ENCODE data around the gene PTPRE. TPM values are rescaled to one million over a fixed set of nuclear protein-coding genes. Genes with fewer than 3 reads are reported as not detected.

The PTPRE gene
- total and polyA plus RNA-seq, 4 experiments from 2014 or later: 6.5 to 27.6 (median 18.9) TPM

- CTCF ChIA-PET (ENCODE audit: partially characterized antibody): no interaction called here
- H3K36me3 Mint-ChIP-seq: no peaks in the 10 kb centered on the region
- H3K27me3 ChIP-seq (ENCODE audit: insufficient read depth, low read length): no peaks in the 10 kb centered on the region
- H3K27ac ChIP-seq (ENCODE audit: low read depth, low read length): no peak overlapping the region
- H3K36me3 ChIP-seq (ENCODE audit: insufficient read depth, low read length): no peaks in the 10 kb centered on the region
- H3K4me3 Mint-ChIP-seq: no peak overlapping the region
- H3K27me3 Mint-ChIP-seq: peaks cover 3 to 4% of the 10 kb centered on the region in 2 donors
- no peaks in the 10 kb centered on the region for H3K9me3 ChIP-seq (ENCODE audit: control insufficient read depth in 1 of 2, low read length in 2 of 2)
- peaks cover 14 to 21% (median 17%) of the 10 kb centered on the region in 4 donors for H3K4me1 Mint-ChIP-seq
- H3K4me3 ChIP-seq (ENCODE audit: low read length in 2 of 2): no peak overlapping the region
- POLR2A ChIA-PET (ENCODE audit: partially characterized antibody): no interaction called here
- intact Hi-C loops (cut with micrococcal nuclease): no loop called here
- H3K27ac Mint-ChIP-seq: no peak overlapping the region
- DNase-seq: no peak
- no peaks in the 10 kb centered on the region for H3K9me3 Mint-ChIP-seq
- peaks cover 13% of the 10 kb centered on the region for H3K4me1 ChIP-seq (ENCODE audit: insufficient read depth, low read length)
Measured at GRCh38 chr10:127949831-127950230, 42.9 kb downstream of the PTPRE start.

- no peak for DNase-seq
- Mint-ChIP-seq H3K4me3 (peak overlapping the region in 1 of 8 donors; percentile 23), H3K9me3 (peaks cover 0 to 11% (median 3%) of the 10 kb centered on the region in 8 donors), H3K27me3 (peaks cover 3 to 4% of the 10 kb centered on the region in 2 donors), H3K36me3 (no peaks in the 10 kb centered on the region), H3K27ac (no peak overlapping the region), H3K4me1 (peaks cover 0 to 4% (median 3%) of the 10 kb centered on the region in 4 donors)
- no peaks in the 10 kb centered on the region for H3K27me3 ChIP-seq (ENCODE audit: insufficient read depth, low read length)
- no peaks in the 10 kb centered on the region for H3K9me3 ChIP-seq (ENCODE audit: control insufficient read depth in 1 of 2, low read length in 2 of 2)
- no peak overlapping the region for H3K4me3 ChIP-seq (ENCODE audit: low read length in 2 of 2)
- H3K36me3 ChIP-seq (ENCODE audit: insufficient read depth, low read length): no peaks in the 10 kb centered on the region
- H3K27ac ChIP-seq (ENCODE audit: low read depth, low read length): no peak overlapping the region
- intact Hi-C loops (cut with micrococcal nuclease): no loop called here
- ChIA-PET POLR2A (ENCODE audit: partially characterized antibody) (no interaction called here), CTCF (ENCODE audit: partially characterized antibody) (no interaction called here)
- H3K4me1 ChIP-seq (ENCODE audit: insufficient read depth, low read length): no peaks in the 10 kb centered on the region
Measured at GRCh38 chr10:127951861-127952574, 45.1 kb downstream of the PTPRE start.

GRCh38 chr10:127952575-127952869 lies 45.6 kb downstream of the PTPRE start:
- Mint-ChIP-seq H3K9me3 (peaks cover 0 to 11% (median 3%) of the 10 kb centered on the region in 8 donors), H3K4me1 (peaks cover 0 to 4% (median under 1%) of the 10 kb centered on the region in 4 donors), H3K27ac (no peak overlapping the region), H3K4me3 (no peak overlapping the region), H3K36me3 (no peaks in the 10 kb centered on the region), H3K27me3 (peaks cover 3 to 4% of the 10 kb centered on the region in 2 donors)
- CTCF ChIA-PET (ENCODE audit: partially characterized antibody): no interaction called here
- no peaks in the 10 kb centered on the region for H3K36me3 ChIP-seq (ENCODE audit: insufficient read depth, low read length)
- POLR2A ChIA-PET (ENCODE audit: partially characterized antibody): no interaction called here
- DNase-seq: no peak
- intact Hi-C loops (cut with micrococcal nuclease): no loop called here
- H3K9me3 ChIP-seq (ENCODE audit: control insufficient read depth in 1 of 2, low read length in 2 of 2): no peaks in the 10 kb centered on the region
- no peaks in the 10 kb centered on the region for H3K27me3 ChIP-seq (ENCODE audit: insufficient read depth, low read length)
- H3K4me1 ChIP-seq (ENCODE audit: insufficient read depth, low read length): no peaks in the 10 kb centered on the region
- no peak overlapping the region for H3K4me3 ChIP-seq (ENCODE audit: low read length in 2 of 2)
- no peak overlapping the region for H3K27ac ChIP-seq (ENCODE audit: low read depth, low read length)

- peaks cover 3 to 4% of the 10 kb centered on the region in 2 donors for H3K27me3 Mint-ChIP-seq
- no peak overlapping the region for H3K4me3 Mint-ChIP-seq
- POLR2A ChIA-PET (ENCODE audit: partially characterized antibody): no interaction called here
- CTCF ChIA-PET (ENCODE audit: partially characterized antibody): no interaction called here
- Histone ChIP-seq H3K27me3 (ENCODE audit: insufficient read depth, low read length) (no peaks in the 10 kb centered on the region), H3K27ac (ENCODE audit: low read depth, low read length) (no peak overlapping the region), H3K4me3 (ENCODE audit: low read length in 2 of 2) (no peak overlapping the region), H3K36me3 (ENCODE audit: insufficient read depth, low read length) (no peaks in the 10 kb centered on the region), H3K9me3 (ENCODE audit: control insufficient read depth in 1 of 2, low read length in 2 of 2) (no peaks in the 10 kb centered on the region), H3K4me1 (ENCODE audit: insufficient read depth, low read length) (no peaks in the 10 kb centered on the region)
- intact Hi-C loops (cut with micrococcal nuclease): no loop called here
- H3K4me1 Mint-ChIP-seq: peaks cover 0 to 4% (median 0%) of the 10 kb centered on the region in 4 donors
- H3K27ac Mint-ChIP-seq: no peak overlapping the region
- no peak for DNase-seq
- H3K36me3 Mint-ChIP-seq: no peaks in the 10 kb centered on the region
- H3K9me3 Mint-ChIP-seq: peaks cover 0 to 11% (median 3%) of the 10 kb centered on the region in 8 donors
Measured at GRCh38 chr10:127952918-127953317, 46.0 kb downstream of the PTPRE start.

- Mint-ChIP-seq H3K9me3 (peaks cover 0 to 11% (median 3%) of the 10 kb centered on the region in 8 donors), H3K27ac (no peak overlapping the region), H3K4me3 (no peak overlapping the region), H3K27me3 (peaks cover 3 to 6% of the 10 kb centered on the region in 2 donors), H3K36me3 (no peaks in the 10 kb centered on the region), H3K4me1 (peaks cover 0 to 4% (median 0%) of the 10 kb centered on the region in 4 donors)
- no peak overlapping the region for H3K27ac ChIP-seq (ENCODE audit: low read depth, low read length)
- CTCF ChIA-PET (ENCODE audit: partially characterized antibody): no interaction called here
- intact Hi-C loops (cut with micrococcal nuclease): no loop called here
- POLR2A ChIA-PET (ENCODE audit: partially characterized antibody): no interaction called here
- no peak overlapping the region for H3K4me3 ChIP-seq (ENCODE audit: low read length in 2 of 2)
- H3K27me3 ChIP-seq (ENCODE audit: insufficient read depth, low read length): no peaks in the 10 kb centered on the region
- H3K4me1 ChIP-seq (ENCODE audit: insufficient read depth, low read length): no peaks in the 10 kb centered on the region
- DNase-seq: no peak
- no peaks in the 10 kb centered on the region for H3K36me3 ChIP-seq (ENCODE audit: insufficient read depth, low read length)
- H3K9me3 ChIP-seq (ENCODE audit: control insufficient read depth in 1 of 2, low read length in 2 of 2): no peaks in the 10 kb centered on the region
Measured at GRCh38 chr10:127953876-127954275, 47.0 kb downstream of the PTPRE start.

GRCh38 chr10:127959428-127959827 lies 52.5 kb downstream of the PTPRE start:
- H3K36me3 Mint-ChIP-seq: no peaks in the 10 kb centered on the region
- peaks cover 0 to 11% (median 3%) of the 10 kb centered on the region in 8 donors for H3K9me3 Mint-ChIP-seq
- H3K27ac ChIP-seq (ENCODE audit: low read depth, low read length): no peak overlapping the region
- no peaks in the 10 kb centered on the region for H3K27me3 ChIP-seq (ENCODE audit: insufficient read depth, low read length)
- no peak overlapping the region for H3K4me3 ChIP-seq (ENCODE audit: low read length in 2 of 2)
- ChIA-PET POLR2A (ENCODE audit: partially characterized antibody) (no interaction called here), CTCF (ENCODE audit: partially characterized antibody) (no interaction called here)
- no peaks in the 10 kb centered on the region for H3K9me3 ChIP-seq (ENCODE audit: control insufficient read depth in 1 of 2, low read length in 2 of 2)
- peaks cover 0 to 4% (median 0%) of the 10 kb centered on the region in 4 donors for H3K4me1 Mint-ChIP-seq
- H3K27me3 Mint-ChIP-seq: peaks cover 5% of the 10 kb centered on the region in 2 donors
- H3K4me1 ChIP-seq (ENCODE audit: insufficient read depth, low read length): no peaks in the 10 kb centered on the region
- no peaks in the 10 kb centered on the region for H3K36me3 ChIP-seq (ENCODE audit: insufficient read depth, low read length)
- H3K4me3 Mint-ChIP-seq: no peak overlapping the region
- no peak overlapping the region for H3K27ac Mint-ChIP-seq
- DNase-seq: no peak
- intact Hi-C loops (cut with micrococcal nuclease): no loop called here

- ChIA-PET CTCF (ENCODE audit: partially characterized antibody) (no interaction called here), POLR2A (ENCODE audit: partially characterized antibody) (no interaction called here)
- DNase-seq: no peak
- H3K36me3 Mint-ChIP-seq: no peaks in the 10 kb centered on the region
- H3K27me3 Mint-ChIP-seq: peaks cover 5% of the 10 kb centered on the region in 2 donors
- H3K9me3 ChIP-seq (ENCODE audit: control insufficient read depth in 1 of 2, low read length in 2 of 2): no peaks in the 10 kb centered on the region
- intact Hi-C loops (cut with micrococcal nuclease): no loop called here
- H3K4me1 Mint-ChIP-seq: no peaks in the 10 kb centered on the region
- H3K4me3 ChIP-seq (ENCODE audit: low read length in 2 of 2): no peak overlapping the region
- H3K4me1 ChIP-seq (ENCODE audit: insufficient read depth, low read length): no peaks in the 10 kb centered on the region
- H3K36me3 ChIP-seq (ENCODE audit: insufficient read depth, low read length): no peaks in the 10 kb centered on the region
- H3K4me3 Mint-ChIP-seq: no peak overlapping the region
- no peaks in the 10 kb centered on the region for H3K27me3 ChIP-seq (ENCODE audit: insufficient read depth, low read length)
- H3K9me3 Mint-ChIP-seq: peaks cover 0 to 7% (median 0%) of the 10 kb centered on the region in 8 donors
- no peak overlapping the region for H3K27ac ChIP-seq (ENCODE audit: low read depth, low read length)
- no peak overlapping the region for H3K27ac Mint-ChIP-seq
Measured at GRCh38 chr10:127961071-127961470, 54.2 kb downstream of the PTPRE start.
